ENCODE data around the gene EIF1AD. TPM values are rescaled to one million over a fixed set of nuclear protein-coding genes. Genes with fewer than 3 reads are reported as not detected.

EIF1AD gene
- total RNA-seq, 1 donor from 2014 or later = 58.0 TPM

- DNase-seq (ENCODE audit: low read depth, low spot score) = no peak
- H3K27me3 Mint-ChIP-seq (ENCODE audit: low read depth) = no peaks in the 10 kb centered on the region
- peaks cover 9% of the 10 kb centered on the region for H3K36me3 Mint-ChIP-seq (ENCODE audit: low read depth)
- TF ChIP-seq, protein P1, sequence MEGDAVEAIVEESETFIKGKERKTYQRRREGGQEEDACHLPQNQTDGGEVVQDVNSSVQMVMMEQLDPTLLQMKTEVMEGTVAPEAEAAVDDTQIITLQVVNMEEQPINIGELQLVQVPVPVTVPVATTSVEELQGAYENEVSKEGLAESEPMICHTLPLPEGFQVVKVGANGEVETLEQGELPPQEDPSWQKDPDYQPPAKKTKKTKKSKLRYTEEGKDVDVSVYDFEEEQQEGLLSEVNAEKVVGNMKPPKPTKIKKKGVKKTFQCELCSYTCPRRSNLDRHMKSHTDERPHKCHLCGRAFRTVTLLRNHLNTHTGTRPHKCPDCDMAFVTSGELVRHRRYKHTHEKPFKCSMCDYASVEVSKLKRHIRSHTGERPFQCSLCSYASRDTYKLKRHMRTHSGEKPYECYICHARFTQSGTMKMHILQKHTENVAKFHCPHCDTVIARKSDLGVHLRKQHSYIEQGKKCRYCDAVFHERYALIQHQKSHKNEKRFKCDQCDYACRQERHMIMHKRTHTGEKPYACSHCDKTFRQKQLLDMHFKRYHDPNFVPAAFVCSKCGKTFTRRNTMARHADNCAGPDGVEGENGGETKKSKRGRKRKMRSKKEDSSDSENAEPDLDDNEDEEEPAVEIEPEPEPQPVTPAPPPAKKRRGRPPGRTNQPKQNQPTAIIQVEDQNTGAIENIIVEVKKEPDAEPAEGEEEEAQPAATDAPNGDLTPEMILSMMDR (conservative IDR thresholded peaks at IDR 0.05) = no peak
- H3K4me3 Mint-ChIP-seq = no peak overlapping the region
- no peaks in the 10 kb centered on the region for H3K4me1 Mint-ChIP-seq
- no peak overlapping the region for H3K27ac Mint-ChIP-seq (ENCODE audit: unreplicated experiment)
- H3K9me3 Mint-ChIP-seq = no peaks in the 10 kb centered on the region
Measured at GRCh38 chr11:65976216-65977176, 25.5 kb downstream of the EIF1AD start.

DNA sequence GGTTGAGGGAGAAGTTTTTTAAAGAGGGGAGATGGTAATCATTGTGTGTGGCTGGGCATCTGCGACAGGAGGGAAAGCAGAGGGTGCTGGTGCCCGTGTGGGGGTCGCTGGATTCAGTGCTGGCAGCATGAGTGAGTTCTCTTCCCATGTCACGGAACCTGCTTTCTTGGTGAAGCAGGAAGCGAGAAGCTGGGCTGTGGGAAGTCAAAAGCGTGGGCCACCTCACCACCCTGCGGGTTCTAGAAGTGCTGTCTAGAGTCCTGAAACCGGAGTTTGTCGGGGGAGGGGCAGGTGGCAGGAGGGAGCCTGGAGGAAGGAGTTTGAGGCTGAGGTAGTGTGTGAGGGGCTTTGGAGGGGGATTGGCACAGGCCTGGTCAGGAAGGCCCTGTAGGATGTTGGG lies 26.2 kb downstream of the EIF1AD start:
- H3K4me3 Mint-ChIP-seq = no peak overlapping the region
- no peak overlapping the region for H3K27ac Mint-ChIP-seq (ENCODE audit: unreplicated experiment)
- TF ChIP-seq, protein P1 (conservative IDR thresholded peaks at IDR 0.05) = no peak
- H3K9me3 Mint-ChIP-seq = no peaks in the 10 kb centered on the region
- peaks cover 9% of the 10 kb centered on the region for H3K36me3 Mint-ChIP-seq (ENCODE audit: low read depth)
- DNase-seq (ENCODE audit: low read depth, low spot score) = no peak
- H3K4me1 Mint-ChIP-seq = no peaks in the 10 kb centered on the region
- H3K27me3 Mint-ChIP-seq (ENCODE audit: low read depth) = no peaks in the 10 kb centered on the region

DNA sequence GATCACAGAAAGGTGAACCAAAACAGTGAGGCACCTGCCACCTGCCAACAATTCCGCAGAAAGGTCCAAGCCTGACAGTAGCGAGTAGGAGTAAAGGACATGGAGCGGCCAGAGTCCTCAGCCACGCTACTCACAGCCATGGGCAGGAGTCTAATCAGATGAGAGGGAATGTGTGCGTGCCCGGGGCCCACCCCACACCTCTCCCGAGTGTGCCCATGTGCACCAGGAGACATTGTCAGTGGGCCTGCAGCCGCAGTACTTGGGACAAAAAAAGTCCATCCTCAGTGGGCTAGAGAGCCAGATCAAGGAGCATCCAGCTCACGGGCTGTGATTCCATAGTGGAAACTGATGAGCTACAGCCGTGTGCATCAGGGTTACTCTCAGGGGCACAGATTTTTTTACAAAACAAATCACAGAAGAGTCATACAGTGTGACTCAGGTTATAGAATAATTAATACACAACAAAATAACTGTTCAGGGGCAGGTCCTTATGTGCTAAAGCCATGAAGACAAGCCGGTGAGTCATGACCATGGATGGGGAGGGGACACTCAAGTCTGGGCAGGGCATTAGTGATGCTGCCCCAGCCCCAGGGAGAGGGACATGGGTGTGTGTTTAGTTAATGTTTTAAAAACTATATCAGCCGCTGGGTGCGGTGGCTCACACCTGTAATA lies 28.4 kb downstream of the EIF1AD start:
- H3K9me3 Mint-ChIP-seq = no peaks in the 10 kb centered on the region
- no peaks in the 10 kb centered on the region for H3K27me3 Mint-ChIP-seq (ENCODE audit: low read depth)
- no peak for DNase-seq (ENCODE audit: low read depth, low spot score)
- H3K36me3 Mint-ChIP-seq (ENCODE audit: low read depth) = peaks cover 17% of the 10 kb centered on the region
- H3K4me3 Mint-ChIP-seq = no peak overlapping the region
- TF ChIP-seq, protein P1 (conservative IDR thresholded peaks at IDR 0.05) = no peak
- no peak overlapping the region for H3K27ac Mint-ChIP-seq (ENCODE audit: unreplicated experiment)
- H3K4me1 Mint-ChIP-seq = peaks cover 6% of the 10 kb centered on the region

- H3K4me3 Mint-ChIP-seq = peak overlapping the region; percentile 9
- no peak overlapping the region for H3K27ac Mint-ChIP-seq (ENCODE audit: unreplicated experiment)
- H3K9me3 Mint-ChIP-seq = no peaks in the 10 kb centered on the region
- peaks cover 6% of the 10 kb centered on the region for H3K4me1 Mint-ChIP-seq
- TF ChIP-seq, protein P1 (conservative IDR thresholded peaks at IDR 0.05) = no peak
- no peaks in the 10 kb centered on the region for H3K27me3 Mint-ChIP-seq (ENCODE audit: low read depth)
- no peak for DNase-seq (ENCODE audit: low read depth, low spot score)
- peaks cover 20% of the 10 kb centered on the region for H3K36me3 Mint-ChIP-seq (ENCODE audit: low read depth)
Measured at GRCh38 chr11:65972116-65972515, 29.8 kb downstream of the EIF1AD start.

- peaks cover 23% of the 10 kb centered on the region for H3K36me3 Mint-ChIP-seq (ENCODE audit: low read depth)
- no peak for DNase-seq (ENCODE audit: low read depth, low spot score)
- TF ChIP-seq, protein P1 (conservative IDR thresholded peaks at IDR 0.05) = no peak
- H3K9me3 Mint-ChIP-seq = no peaks in the 10 kb centered on the region
- peak overlapping the region; percentile 50 for H3K27ac Mint-ChIP-seq (ENCODE audit: unreplicated experiment)
- peak overlapping the region; percentile 66 for H3K4me3 Mint-ChIP-seq
- peaks cover 6% of the 10 kb centered on the region for H3K4me1 Mint-ChIP-seq
- no peaks in the 10 kb centered on the region for H3K27me3 Mint-ChIP-seq (ENCODE audit: low read depth)
Measured at GRCh38 chr11:65968600-65969482, 33.1 kb downstream of the EIF1AD start.
